ENCODE data around the gene GJE1.
A peak's percentile ranks its signal among the peaks of the same experiment; 100 is the strongest.
"Not testable (repeated sequence)": the region's sequence is repeated elsewhere in the genome, so short reads cannot be mapped to it uniquely, and the experiment has no call there.

The GJE1 gene

GRCh38 chr6:142132625-142133024, at the start of gene GJE1:
Gene GJE1, plus strand, starts transcription at chr6:142132925. Its CDS starts 234 bp downstream, at chr6:142133159.
- DNase-seq: no peak

GRCh38 chr6:142087950-142088857, 44.5 kb upstream of the GJE1 start:
- DNase-seq: no peak

GRCh38 chr6:142088858-142089216, 43.9 kb upstream of the GJE1 start:
- DNase-seq: no peak

GRCh38 chr6:142104820-142105219, 27.9 kb upstream of the GJE1 start:
- DNase-seq: not testable (repeated sequence)

- not testable (repeated sequence) for DNase-seq
Observed at GRCh38 chr6:142110820-142111219, 21.9 kb upstream of the GJE1 start.

- DNase-seq: peak; percentile 71
Observed at GRCh38 chr6:142112451-142113061, 20.2 kb upstream of the GJE1 start.

- no peak for DNase-seq
Observed at GRCh38 chr6:142117366-142117765, 15.4 kb upstream of the GJE1 start.

- no peak for DNase-seq
Observed at GRCh38 chr6:142118328-142118727, 14.4 kb upstream of the GJE1 start.

GRCh38 chr6:142118925-142119324, 13.8 kb upstream of the GJE1 start:
- no peak for DNase-seq

GRCh38 chr6:142121342-142121741, 11.4 kb upstream of the GJE1 start:
- DNase-seq: no peak

- DNase-seq: no peak
Observed at GRCh38 chr6:142130814-142131213, 1.9 kb upstream of the GJE1 start.

GRCh38 chr6:142138876-142139275, 6.2 kb downstream of the GJE1 start:
- no peak for DNase-seq

GRCh38 chr6:142141531-142141930, 8.8 kb downstream of the GJE1 start:
- DNase-seq: not testable (repeated sequence)

GRCh38 chr6:142146828-142147662, 14.3 kb downstream of the GJE1 start, which contains the start of the genes NMBR and VTA1:
Gene NMBR, minus strand, starts transcription at chr6:142147122. Its CDS starts 58,464 bp downstream, at chr6:142088658.
Gene VTA1, plus strand, starts transcription at chr6:142147263. Its CDS starts 25 bp downstream, at chr6:142147288.
- DNase-seq: peak; percentile 92

GRCh38 chr6:142152746-142153145, 20.0 kb downstream of the GJE1 start:
- DNase-seq: no peak

GRCh38 chr6:142153196-142153595, 20.5 kb downstream of the GJE1 start:
- DNase-seq: no peak

- DNase-seq: no peak
Observed at GRCh38 chr6:142154336-142154735, 21.6 kb downstream of the GJE1 start.

- no peak for DNase-seq
Observed at GRCh38 chr6:142155091-142155490, 22.4 kb downstream of the GJE1 start.

- peak; percentile 29 for DNase-seq
Observed at GRCh38 chr6:142155895-142156757, 23.4 kb downstream of the GJE1 start.

GRCh38 chr6:142156758-142157068, 24.0 kb downstream of the GJE1 start:
- DNase-seq: not testable (repeated sequence)

- DNase-seq: peak; percentile 64
Observed at GRCh38 chr6:142162780-142163179, 30.1 kb downstream of the GJE1 start.

GRCh38 chr6:142165227-142165626, 32.5 kb downstream of the GJE1 start:
- no peak for DNase-seq
